Ectodermal cell (in vitro differentiated cells): ENCODE data around the gene CCDC187.

Experiments
- H3K27ac ChIP-seq: 2 replicates; pipeline ENCODE4 v1.7.0; 2013; ENCODE audit warnings: mild to moderate bottlenecking, low read depth, low read length; ENCODE audit not compliant: insufficient read depth, poor library complexity, severe bottlenecking
- H3K27me3 ChIP-seq: 2 replicates; pipeline ENCODE4 v1.7.0; 2013; ENCODE audit warnings: mild to moderate bottlenecking, low read length; ENCODE audit not compliant: insufficient read depth, control insufficient read depth, poor library complexity, severe bottlenecking
- H3K36me3 ChIP-seq: one replicate; pipeline ENCODE4 v1.7.0; 2013; ENCODE audit warnings: low read length; ENCODE audit not compliant: control insufficient read depth, insufficient read depth
- H3K4me1 ChIP-seq: one replicate; pipeline ENCODE4 v1.7.0; 2013; ENCODE audit warnings: low read length; ENCODE audit not compliant: control insufficient read depth, insufficient read depth
- H3K4me3 ChIP-seq: 2 replicates; pipeline ENCODE4 v1.7.0; 2013; ENCODE audit warnings: low read depth, low read length, control low read depth; ENCODE audit not compliant: insufficient read depth
- H3K9me3 ChIP-seq: 2 replicates; pipeline ENCODE4 v1.7.0; 2013; ENCODE audit warnings: mild to moderate bottlenecking, low read length, moderate library complexity; ENCODE audit not compliant: control insufficient read depth
- WGBS, 2 experiments: methylation state at CpG; one replicate each; pipeline ENCODE4 v1.1.7; 2013; ENCODE audit warnings: missing lambda C conversion rate in 2 of 2; 5-methylcytosine and 5-hydroxymethylcytosine counted together

CCDC187 gene

GRCh38 chr9:136345281-136346156 lies 41.6 kb upstream of the CCDC187 start:
- H3K4me1 ChIP-seq: peaks cover 21% of the 10 kb centered on the region
- no peak overlapping the region for H3K27ac ChIP-seq
- H3K4me3 ChIP-seq: no peak overlapping the region
- H3K27me3 ChIP-seq: no peaks in the 10 kb centered on the region
- H3K9me3 ChIP-seq: no peaks in the 10 kb centered on the region
- 72 to 73% methylated on average over 43 of the region's 43 CpGs for WGBS, 2 experiments
- no peaks in the 10 kb centered on the region for H3K36me3 ChIP-seq

GRCh38 chr9:136344544-136345280 lies 40.8 kb upstream of the CCDC187 start:
- WGBS, 2 experiments: 89 to 90% methylated on average over 21 of the region's 21 CpGs
- Histone ChIP-seq H3K9me3 (no peaks in the 10 kb centered on the region), H3K27me3 (no peaks in the 10 kb centered on the region), H3K4me1 (peaks cover 21% of the 10 kb centered on the region), H3K36me3 (no peaks in the 10 kb centered on the region), H3K4me3 (no peak overlapping the region), H3K27ac (no peak overlapping the region)

- Histone ChIP-seq H3K27me3 (no peaks in the 10 kb centered on the region), H3K4me3 (no peak overlapping the region), H3K9me3 (no peaks in the 10 kb centered on the region), H3K36me3 (no peaks in the 10 kb centered on the region), H3K4me1 (peaks cover 24% of the 10 kb centered on the region), H3K27ac (no peak overlapping the region)
- 94 to 95% methylated on average over 24 of the region's 24 CpGs for WGBS, 2 experiments
Observed at GRCh38 chr9:136343884-136344269, 40.0 kb upstream of the CCDC187 start.

GRCh38 chr9:136343121-136343883 lies 39.4 kb upstream of the CCDC187 start:
- Histone ChIP-seq H3K4me3 (peak overlapping the region; percentile 14), H3K9me3 (no peaks in the 10 kb centered on the region), H3K27ac (peak overlapping the region; percentile 64), H3K27me3 (no peaks in the 10 kb centered on the region), H3K4me1 (peaks cover 25% of the 10 kb centered on the region), H3K36me3 (no peaks in the 10 kb centered on the region)
- 75 to 81% methylated on average over 23 of the region's 23 CpGs for WGBS, 2 experiments

GRCh38 chr9:136342181-136343120 lies 38.6 kb upstream of the CCDC187 start:
- 11 to 12% methylated on average over 60 of the region's 60 CpGs for WGBS, 2 experiments
- Histone ChIP-seq H3K4me1 (peaks cover 25% of the 10 kb centered on the region), H3K27ac (peak overlapping the region; percentile 69), H3K27me3 (no peaks in the 10 kb centered on the region), H3K36me3 (no peaks in the 10 kb centered on the region), H3K9me3 (no peaks in the 10 kb centered on the region), H3K4me3 (peak overlapping the region; percentile 34)

GRCh38 chr9:136341769-136342168 lies 37.9 kb upstream of the CCDC187 start:
- Histone ChIP-seq H3K4me1 (peaks cover 25% of the 10 kb centered on the region), H3K36me3 (no peaks in the 10 kb centered on the region), H3K27me3 (no peaks in the 10 kb centered on the region), H3K27ac (no peak overlapping the region), H3K9me3 (no peaks in the 10 kb centered on the region), H3K4me3 (peak overlapping the region; percentile 34)
- WGBS, 2 experiments: 92 to 93% methylated on average over 9 to 10 of the region's 10 CpGs

GRCh38 chr9:136341042-136341655 lies 37.3 kb upstream of the CCDC187 start:
- 96% methylated on average over 18 of the region's 18 CpGs for WGBS, 2 experiments
- Histone ChIP-seq H3K4me1 (peaks cover 19% of the 10 kb centered on the region), H3K4me3 (no peak overlapping the region), H3K27ac (no peak overlapping the region), H3K9me3 (no peaks in the 10 kb centered on the region), H3K27me3 (no peaks in the 10 kb centered on the region), H3K36me3 (no peaks in the 10 kb centered on the region)

- Histone ChIP-seq H3K4me1 (peaks cover 17% of the 10 kb centered on the region), H3K36me3 (no peaks in the 10 kb centered on the region), H3K27me3 (no peaks in the 10 kb centered on the region), H3K4me3 (no peak overlapping the region), H3K9me3 (no peaks in the 10 kb centered on the region), H3K27ac (no peak overlapping the region)
- WGBS, 2 experiments: 96 to 97% methylated on average over 28 of the region's 28 CpGs
Observed at GRCh38 chr9:136340356-136341041, 36.6 kb upstream of the CCDC187 start.

GRCh38 chr9:136339958-136340310 lies 36.0 kb upstream of the CCDC187 start:
- Histone ChIP-seq H3K27me3 (no peaks in the 10 kb centered on the region), H3K36me3 (no peaks in the 10 kb centered on the region), H3K9me3 (no peaks in the 10 kb centered on the region), H3K4me3 (no peak overlapping the region), H3K27ac (no peak overlapping the region), H3K4me1 (peaks cover 20% of the 10 kb centered on the region)
- 90 to 96% methylated on average over 10 to 12 of the region's 12 CpGs for WGBS, 2 experiments
